GM19025 (cell line): ENCODE data around the gene ARID4B.
"Not testable (repeated sequence)": the region's sequence is repeated elsewhere in the genome, so short reads cannot be mapped to it uniquely, and the experiment has no call there.

ENCODE experiments used
- ATAC-seq: cut with Tn5 transposase; IDR thresholded peaks from one replicate; pipeline ENCODE4 v1.9.1; 2021; ENCODE audit warnings: mild to moderate bottlenecking, low read depth, moderate library complexity; ENCODE audit not compliant: unreplicated experiment

The ARID4B gene

DNA sequence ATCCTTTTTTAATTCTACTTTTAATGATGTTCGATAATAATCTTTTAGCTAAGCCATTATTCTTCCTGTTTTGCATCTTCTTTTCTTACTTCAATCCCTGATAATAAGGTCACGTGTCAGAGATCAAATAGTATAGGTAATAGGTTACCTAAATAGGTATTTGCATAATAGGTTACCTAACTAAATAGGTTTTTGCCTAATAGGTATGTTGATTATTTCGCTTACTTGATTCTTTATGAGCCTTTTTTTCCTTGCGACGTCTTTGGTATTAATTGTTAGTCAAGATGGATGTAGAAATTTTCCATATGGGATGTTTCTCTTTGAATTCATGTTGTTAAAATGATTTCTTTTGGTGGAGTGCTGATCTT, 2.9 kb upstream of the ARID4B start:
- ATAC-seq = no peak

DNA sequence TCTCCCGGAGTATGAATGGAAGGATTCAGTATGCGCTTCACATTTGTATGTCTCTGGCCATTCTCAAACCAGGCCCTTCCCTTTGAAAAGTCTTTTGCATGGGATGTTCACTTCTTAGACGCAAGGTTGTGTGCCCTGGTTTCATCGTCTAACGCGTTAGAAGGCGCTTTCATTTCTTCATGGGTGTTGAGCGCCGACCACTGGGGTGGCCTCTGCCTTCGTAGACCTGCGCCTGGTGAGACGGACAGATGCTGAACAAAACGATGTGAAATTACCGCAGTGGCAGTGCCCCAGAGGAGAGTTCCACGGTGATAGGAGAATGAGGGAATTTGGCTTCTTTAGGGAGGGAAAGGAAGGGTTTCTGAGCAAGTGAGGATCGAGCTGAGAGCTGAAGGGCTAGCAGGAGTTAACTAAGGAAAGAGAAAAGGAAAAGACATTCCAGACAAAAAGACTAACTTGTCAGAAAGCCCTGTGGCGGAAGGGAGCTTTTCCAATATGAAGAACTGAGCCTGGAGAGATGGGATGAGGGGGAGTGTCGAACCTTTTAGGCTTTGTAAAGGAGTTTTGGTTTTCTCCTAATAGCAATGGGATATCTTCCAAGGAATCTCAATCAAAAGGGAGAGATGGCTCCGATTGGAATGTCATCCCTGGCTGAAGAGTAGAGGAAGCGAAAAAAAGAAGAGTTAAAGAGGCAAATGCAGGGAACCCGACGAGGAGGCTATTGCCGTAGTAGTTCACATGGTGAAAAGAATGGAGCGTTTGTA, 1.3 kb upstream of the ARID4B start:
- ATAC-seq = no peak

DNA sequence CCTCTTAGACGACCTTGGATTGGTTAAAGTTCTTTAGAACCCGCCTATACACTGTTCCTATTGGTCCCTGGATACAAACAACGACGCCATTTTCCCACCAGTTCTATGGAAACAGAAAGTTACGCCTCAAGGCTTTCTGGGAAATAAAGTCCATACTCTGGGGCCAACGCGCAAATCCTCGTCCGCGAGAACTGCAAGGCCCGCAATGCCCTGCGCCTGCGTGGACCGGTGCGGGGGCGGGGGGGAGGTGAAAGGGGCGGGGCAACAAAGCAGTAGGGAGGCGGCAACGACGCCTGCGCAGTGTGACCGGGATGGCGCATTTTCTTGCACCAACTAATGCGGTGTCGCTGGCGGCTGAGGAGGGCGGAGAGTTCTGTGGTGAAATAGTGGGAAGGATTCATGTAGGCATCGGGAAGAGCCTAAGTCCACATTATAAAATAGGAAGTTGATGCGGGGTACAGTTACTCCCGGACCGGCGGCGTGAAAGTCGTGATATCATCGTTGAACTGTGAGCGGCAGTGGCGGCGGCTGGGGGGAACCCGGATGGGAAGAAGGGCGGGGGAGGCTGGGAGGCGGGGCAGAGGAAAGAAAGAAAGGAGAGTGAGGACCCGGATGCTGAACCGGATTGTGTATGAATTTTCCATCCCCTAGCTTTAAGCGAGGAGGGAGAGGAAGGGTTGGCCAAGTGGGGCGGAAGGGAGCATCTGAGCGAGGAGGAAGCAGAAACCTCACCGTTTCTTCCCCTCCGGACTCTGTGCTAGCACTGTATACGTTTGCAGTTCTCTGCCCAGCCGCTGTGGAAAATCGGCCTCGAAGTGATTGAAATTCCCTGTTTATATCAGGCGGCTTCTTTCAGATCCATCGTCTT, 526 bp upstream of the ARID4B start, which contains the start of gene GGPS1:
Gene GGPS1, plus strand, starts transcription at position 300 of the 868 bp plus-strand sequence. CDS start 6,695 bp downstream, outside the sequence.
- ATAC-seq = peak; percentile 62

DNA sequence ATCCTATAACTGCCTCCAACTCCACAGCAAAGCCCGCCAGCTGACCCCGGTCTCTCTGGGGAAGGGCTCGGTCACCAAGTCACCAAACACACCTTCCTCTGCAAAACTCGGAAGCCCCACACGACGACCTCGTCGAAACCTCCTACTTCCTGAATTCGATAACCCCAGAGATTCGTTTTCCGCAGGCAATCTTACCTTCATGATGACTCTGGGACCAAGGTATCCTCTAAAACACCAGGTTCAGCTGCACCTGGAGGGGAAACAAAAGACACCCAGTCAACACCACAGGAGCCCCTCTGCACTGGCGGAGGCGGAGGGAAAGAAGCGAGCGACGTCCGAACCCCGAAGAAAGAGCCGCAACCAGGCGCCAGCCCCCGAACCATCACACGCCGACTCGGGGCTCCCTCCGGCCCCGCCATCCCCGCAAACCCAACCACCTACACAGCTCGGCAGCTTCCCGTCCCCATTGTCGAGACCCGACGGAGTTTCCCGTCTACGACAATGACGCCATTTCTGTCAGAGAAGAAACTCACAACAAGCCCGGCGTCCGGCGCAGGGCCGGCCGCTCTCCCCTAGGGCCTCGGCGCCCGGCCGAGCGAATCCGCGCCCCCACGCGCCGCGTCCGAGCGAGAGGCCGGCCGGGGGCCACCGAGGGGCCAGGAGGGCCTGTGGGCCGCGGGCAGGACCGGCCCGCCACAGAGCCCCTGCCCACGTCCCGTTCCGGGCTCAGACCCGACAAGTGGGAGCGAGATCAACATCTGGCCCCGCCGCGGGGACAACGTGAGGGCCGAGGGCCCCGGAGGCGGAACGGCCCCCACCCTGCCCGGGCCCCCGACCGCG, 1.0 kb downstream of the ARID4B start:
- ATAC-seq = no peak

DNA sequence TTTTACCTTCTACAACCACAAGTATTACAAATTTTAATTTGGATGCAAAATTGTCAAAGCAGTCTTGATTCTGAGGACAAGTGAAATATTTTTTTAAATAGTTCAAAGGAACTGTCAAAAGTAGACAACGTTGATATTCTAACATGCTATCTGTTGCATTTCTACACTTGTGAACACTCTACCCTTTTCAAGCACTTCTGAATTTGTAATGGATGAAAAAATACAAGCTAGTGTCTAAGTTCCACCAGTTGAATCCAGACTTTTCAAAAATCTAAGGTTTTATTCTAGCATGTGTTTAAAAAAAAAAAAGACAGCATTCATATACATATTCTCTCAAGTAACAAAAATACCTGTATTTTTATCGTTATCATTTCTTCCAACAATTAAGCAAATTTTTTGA, 2.1 kb downstream of the ARID4B start:
- no peak for ATAC-seq

DNA sequence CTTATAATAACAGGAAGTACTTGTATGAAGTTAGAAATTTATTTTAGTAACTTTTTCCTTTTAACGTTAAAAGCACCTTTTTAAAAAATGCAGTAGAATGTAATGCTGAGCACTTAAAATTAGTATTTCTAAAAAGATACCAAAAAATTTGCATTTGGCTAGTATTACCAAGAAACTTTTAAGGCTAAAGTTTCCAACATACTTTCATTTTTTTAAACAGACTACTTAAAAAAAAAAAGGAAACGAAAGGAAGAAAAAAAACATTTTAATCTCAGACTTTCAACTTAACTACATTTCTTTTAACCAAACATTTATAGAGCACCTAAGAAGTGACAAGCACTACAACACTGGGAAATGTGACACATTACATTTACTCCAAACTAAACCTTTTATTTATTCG, 2.8 kb downstream of the ARID4B start:
- ATAC-seq = no peak

DNA sequence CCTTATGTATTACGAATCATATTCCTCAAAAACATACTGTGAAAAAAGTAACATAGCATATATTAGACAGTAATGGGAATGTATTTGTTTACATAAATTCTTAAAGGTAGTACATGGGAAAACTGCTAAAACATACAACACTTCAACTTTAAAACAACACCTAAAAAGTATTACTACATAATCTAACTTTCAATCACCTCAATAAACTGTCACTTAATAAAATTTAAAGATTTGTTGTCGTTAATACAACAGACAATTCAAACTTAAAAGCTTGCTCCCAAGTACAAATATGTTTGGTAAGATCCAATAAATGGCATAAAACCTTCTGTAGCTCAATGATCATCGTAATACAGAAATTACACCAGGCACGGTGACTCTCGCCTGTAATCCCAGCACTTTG, 3.7 kb downstream of the ARID4B start:
- no peak for ATAC-seq

DNA sequence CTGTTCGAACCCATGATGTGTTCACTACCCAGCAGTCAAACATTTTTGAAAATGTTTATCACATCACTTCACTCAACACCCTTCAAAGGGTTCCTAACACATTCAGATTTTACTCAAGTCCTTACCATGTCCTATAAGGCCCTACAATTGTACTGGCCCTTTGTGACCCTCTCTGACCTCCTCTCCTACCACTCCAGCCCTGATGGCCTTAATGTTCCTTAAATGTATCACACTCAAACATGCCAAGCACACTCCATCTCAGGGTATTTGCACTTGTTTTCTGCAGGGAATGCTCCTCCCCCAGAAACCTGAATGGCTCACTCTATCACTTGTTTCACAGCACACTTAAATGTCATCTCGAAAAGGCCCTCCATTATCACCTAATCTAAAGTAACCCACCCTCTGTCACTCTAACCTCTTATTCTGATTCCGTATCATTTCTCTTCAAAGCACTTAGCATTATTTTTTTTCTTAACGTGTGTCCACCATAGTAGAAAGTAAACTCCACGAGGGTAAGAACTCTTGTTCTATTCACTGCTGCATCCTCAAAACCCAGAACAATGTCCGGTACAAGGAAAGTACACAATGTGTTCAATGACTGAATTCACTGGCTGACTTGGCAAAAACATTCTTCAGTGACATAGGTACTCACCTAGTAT, 7.3 kb downstream of the ARID4B start:
- no peak for ATAC-seq

DNA sequence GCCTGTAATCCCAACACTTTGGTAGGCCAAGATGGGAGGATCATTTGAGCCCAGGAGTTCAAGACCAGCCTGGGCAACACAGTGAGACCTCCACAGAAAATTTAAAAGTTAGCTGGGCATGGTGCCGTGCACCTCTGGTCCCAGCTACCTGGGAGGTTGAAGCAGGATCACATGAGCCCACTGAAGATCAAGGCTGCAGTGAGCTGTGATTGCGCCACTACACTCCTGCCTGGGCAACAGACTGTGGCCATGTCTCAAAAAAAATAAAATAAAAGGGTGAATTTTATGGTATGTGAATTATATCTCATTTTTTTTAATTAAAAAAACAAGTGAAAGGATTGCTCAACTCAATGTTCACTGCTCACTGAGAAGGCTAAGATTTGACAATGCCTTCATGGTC, 8.7 kb downstream of the ARID4B start:
- ATAC-seq = no peak

DNA sequence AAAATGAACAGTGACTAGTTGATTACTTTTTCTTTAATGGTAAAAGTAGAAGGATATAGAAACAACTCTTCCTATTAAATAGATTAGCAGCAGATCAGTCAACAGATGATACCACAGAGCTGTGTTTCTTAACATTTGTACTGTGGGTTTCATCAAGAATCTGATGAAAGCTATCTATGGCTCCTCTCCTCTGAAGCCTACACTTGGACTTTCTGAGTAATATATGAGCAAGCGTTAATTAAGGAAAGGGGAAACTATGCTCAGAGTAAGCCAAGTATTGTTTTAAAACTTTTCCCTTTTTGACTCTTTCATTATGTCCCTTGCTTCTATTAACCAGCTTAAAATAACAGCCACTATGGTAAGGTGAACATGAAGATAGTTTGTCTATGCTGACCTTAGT, 10.8 kb downstream of the ARID4B start:
- ATAC-seq = no peak

DNA sequence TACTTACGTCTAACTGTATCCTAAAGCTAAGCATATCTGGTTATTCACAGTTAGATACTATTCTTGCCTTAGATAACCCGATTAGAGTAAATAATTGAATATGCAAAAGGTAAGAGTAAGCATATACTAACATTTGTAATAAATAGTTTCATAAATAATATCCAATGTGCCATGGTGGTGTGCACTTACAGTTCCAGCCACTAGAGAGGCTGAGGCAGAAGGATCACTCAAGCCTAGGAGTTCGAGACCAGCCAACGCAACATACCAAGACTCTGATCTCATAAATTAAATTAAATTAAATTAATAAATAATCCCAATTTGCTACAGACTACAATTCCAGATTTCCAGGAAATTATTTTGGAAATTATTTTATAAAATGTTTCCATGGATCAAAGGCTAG, 12.2 kb downstream of the ARID4B start:
- ATAC-seq = no peak

DNA sequence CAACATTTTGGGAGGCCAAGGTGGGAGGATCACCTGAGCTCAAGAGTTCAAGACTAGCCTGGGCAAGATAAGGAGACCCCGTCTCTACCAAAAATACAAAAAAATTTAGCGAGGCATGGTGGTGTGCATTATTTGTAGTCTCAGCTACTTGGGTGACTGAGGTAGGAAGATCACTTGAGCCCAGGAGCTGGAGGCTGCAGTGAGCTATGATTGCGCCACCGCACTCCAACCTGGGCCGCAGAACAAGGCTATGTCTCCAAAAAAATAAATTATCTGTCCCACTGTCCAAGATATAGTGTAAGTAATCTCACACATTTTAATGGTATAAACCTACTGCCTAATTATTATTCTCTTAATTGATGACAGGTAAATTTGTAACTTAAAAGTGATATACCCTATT, 12.8 kb downstream of the ARID4B start:
- ATAC-seq = no peak

DNA sequence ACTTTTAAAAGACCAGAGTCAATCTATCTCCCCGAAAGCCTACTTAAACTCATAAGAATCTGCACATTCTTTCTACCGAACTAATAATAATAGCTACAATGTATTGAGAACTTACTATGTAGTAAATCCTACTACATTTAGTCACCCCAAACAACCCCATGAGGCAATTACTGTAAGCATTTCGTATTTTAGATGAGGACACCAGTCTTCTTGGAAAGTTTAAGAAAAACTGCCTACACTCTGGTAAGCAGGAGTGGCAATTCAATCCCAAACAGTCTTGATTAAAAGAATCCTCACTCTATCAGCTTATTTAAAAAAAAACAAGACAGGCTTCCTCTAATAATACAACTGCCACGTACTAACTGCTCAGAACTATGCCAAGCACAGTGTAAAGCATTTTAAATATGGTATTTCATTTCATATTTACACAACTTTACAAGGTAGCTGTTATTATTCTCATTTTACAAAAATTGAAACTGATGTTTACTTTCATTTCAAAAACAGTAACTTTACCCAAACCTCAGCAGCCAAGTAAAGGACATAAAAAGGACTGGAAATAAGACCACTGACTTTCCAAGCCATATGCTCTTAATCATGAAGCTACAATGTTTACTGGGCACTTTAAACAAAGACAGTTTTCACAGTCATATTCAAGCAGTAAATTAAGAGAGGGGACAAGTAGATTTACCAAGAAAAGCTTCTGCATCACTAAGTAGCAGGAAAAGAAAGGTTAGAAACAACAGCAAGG, 13.9 kb downstream of the ARID4B start:
- ATAC-seq = no peak

DNA sequence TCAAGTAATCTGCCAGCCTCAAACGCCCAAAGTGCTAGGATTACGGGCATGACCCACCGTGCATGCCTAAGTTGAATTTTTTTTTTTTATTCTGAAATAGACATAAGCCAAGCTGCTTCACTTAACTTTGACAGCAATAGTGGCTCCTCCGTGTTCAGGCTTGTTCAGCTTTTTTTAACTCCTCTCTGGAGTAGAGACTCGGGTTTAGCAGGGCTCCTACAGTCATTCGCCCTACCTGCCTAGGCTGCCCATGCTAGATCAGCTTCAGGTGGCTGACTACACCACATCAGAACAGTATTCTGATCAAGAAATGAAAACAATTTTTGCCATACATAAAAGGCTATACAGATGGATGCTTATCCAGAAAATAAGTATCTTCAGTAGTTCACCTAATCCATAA, 14.7 kb downstream of the ARID4B start:
- no peak for ATAC-seq

DNA sequence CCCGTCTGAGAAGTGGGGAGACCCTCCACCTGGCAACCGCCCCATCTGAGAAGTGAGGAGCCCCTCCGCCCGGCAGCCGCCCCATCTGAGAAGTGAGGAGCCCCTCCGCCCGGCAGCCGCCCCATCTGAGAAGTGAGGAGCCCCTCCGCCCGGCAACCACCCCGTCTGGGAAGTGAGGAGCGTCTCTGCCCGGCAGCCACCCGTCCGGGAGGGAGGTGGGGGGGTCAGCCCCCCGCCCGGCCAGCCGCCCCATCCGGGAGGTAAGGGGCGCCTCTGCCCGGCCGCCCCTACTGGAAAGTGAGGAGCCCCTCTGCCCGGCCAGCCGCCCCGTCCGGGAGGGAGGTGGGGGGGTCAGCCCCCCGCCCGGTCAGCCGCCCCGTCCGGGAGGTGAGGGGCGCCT, 18.8 kb downstream of the ARID4B start:
- ATAC-seq = not testable (repeated sequence)

DNA sequence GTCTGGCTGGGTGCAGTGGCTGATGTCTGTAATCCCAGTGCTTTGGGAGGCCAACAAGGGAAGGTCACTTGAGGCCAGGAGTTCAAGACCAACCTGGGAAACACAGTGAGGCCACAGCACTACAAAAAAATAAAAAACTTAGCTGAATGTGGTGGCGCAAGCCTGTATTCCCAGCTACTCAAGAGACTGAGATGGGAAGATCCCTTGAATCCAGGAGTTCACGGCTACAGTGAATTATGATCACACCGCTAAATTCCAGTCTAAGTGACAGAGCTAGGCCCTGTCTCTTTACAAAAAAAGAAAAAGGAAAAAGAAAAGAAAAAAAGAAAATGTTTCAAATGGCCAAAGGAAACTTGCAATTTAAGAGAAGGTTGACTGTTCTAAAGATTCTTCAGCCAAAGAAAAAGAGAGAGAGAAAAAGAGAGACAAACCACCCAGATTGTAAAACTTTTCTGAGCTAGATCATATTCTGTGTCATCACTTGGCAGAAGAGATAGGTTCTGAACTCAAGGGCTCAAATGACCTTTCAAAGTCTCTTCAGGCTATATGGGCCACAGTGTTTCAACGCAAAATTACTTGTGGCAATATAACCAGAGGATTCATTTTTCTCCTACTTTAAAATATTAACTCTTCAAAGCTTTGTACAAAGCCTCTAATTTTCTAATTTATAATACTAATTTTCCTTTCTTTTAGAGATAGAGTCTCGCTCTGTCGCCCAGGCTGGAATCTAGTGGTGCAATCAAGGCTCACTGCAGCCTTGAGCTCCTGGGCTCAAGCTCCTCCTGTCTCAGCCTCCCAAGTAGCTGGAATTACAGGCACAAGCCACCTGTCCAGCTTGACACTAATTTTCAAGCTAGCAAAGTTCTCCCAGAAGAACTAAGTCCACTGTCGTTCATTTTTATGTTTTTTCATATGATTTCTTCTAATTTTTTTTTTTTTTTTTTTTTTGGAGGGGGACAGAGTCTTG, 20.5 kb downstream of the ARID4B start:
- no peak for ATAC-seq

DNA sequence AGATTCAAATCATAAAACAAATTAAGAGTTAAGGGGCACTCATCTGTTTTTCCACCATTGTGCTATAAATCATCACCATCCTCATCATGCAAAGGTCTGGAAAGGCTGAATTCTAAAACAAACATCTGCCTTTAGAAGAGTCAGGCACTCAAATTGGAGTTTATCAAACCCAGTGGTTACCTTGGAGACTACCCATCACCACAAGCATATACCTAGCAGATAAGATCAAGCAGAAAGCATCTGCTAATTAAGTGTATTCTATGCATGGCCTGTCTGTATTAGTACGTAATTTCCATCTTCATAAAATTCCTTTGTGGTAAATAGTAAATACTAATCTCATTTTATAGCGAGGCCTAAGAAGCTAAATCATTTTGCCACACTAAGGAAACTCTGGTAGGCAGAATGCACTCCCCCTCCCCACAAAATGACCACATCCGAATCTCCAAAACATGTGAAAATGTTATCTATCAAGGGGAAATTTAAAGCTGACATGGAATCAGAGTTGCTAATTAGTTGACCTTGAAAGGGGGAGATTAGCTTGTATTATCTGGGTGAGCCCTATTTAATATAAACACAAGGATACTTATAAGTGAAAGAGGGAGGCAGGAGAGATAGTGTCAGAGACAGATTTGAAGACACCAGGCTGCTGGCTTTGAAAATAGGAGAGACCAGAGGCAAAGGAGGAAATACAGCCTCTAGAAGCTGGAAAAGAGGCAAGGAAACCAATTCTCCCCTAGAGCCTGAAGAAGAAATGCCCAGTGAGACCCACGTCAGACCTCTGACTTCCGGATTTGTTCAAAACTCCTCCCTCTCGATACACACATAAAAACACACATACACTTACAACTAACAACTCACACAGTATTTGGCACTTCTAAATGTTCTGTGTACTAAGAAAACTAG, 23.2 kb downstream of the ARID4B start:
- ATAC-seq = no peak

DNA sequence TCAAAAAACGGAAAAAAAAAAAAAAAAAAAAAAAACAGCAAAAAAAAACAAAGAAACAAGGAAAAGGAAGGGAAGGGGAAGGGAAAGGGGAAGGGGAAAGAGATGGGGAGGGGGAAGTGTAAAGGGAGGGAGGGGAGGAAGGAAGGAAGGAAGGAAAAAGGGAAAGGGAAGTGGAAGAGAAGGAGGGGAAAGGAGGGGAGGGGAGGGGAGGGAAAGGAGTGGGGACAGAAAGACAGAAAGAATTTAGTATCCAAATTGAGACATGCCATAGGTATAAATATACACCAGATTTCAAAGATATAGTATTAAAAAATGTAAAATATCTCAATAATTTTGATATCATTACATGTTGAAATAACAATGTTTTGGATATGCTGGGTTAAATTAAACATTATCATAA, 25.8 kb downstream of the ARID4B start:
- ATAC-seq = no peak
